Fibroblast of skin of back (primary cell): Measurements from ENCODE around the gene OR10A5. TPM values are rescaled to one million over a fixed set of nuclear protein-coding genes. Genes with fewer than 3 reads are reported as not detected.
"Not testable (repeated sequence)": the region's sequence is repeated elsewhere in the genome, so short reads cannot be mapped to it uniquely, and the experiment has no call there.

Experiments used
- DNase-seq: peaks from one replicate; pipeline ENCODE4 v3.0.0-alpha.2; 2013
- polyA plus RNA-seq, 2 experiments: library from polyadenylated mRNA; unstranded; fragments of 120-200 nt; gene quantifications; one replicate each; pipeline ENCODE4 v1.2.1, GENCODE V29; 2013; ENCODE audit not compliant: insufficient read length in 2 of 2

OR10A5 gene
- not detected for polyA plus RNA-seq (2013, experiment 1 of 2; ENCODE audit: insufficient read length)
- not detected for polyA plus RNA-seq (2013, experiment 2 of 2; ENCODE audit: insufficient read length)

- no peak for DNase-seq
Measured at GRCh38 chr11:6845383-6845782, at the start of gene OR10A5. TSS of gene OR10A5 (plus strand) at chr11:6845683. CDS start at chr11:6845683, 0 bp downstream.

- DNase-seq, result peak; percentile 1
Measured at GRCh38 chr11:6799402-6799801, 46.1 kb upstream of the OR10A5 start, which contains the start of gene OR6A2. TSS of gene OR6A2 (minus strand) at chr11:6799689. CDS start at chr11:6795708, 3,981 bp downstream.

- DNase-seq, result not testable (repeated sequence)
Measured at GRCh38 chr11:6801075-6801474, 44.4 kb upstream of the OR10A5 start.

- DNase-seq, result peak; percentile 43
Measured at GRCh38 chr11:6812390-6813005, 33.0 kb upstream of the OR10A5 start.

- no peak for DNase-seq
Measured at GRCh38 chr11:6813656-6814055, 31.8 kb upstream of the OR10A5 start.

- no peak for DNase-seq
Measured at GRCh38 chr11:6817694-6818093, 27.8 kb upstream of the OR10A5 start.

- DNase-seq, result no peak
Measured at GRCh38 chr11:6818967-6819366, 26.5 kb upstream of the OR10A5 start.

GRCh38 chr11:6824136-6824823, 21.2 kb upstream of the OR10A5 start:
- no peak for DNase-seq

GRCh38 chr11:6825231-6825744, 20.2 kb upstream of the OR10A5 start:
- no peak for DNase-seq

- DNase-seq, result no peak
Measured at GRCh38 chr11:6828103-6828502, 17.4 kb upstream of the OR10A5 start.

GRCh38 chr11:6833356-6833755, 12.1 kb upstream of the OR10A5 start:
- DNase-seq, result no peak

- DNase-seq, result no peak
Measured at GRCh38 chr11:6834021-6834420, 11.5 kb upstream of the OR10A5 start.

- no peak for DNase-seq
Measured at GRCh38 chr11:6841694-6842093, 3.8 kb upstream of the OR10A5 start.

GRCh38 chr11:6843670-6844069, 1.8 kb upstream of the OR10A5 start:
- no peak for DNase-seq

GRCh38 chr11:6844356-6844755, 1.1 kb upstream of the OR10A5 start:
- no peak for DNase-seq

- DNase-seq, result no peak
Measured at GRCh38 chr11:6850526-6850925, 5.0 kb downstream of the OR10A5 start.

GRCh38 chr11:6854801-6855200, 9.3 kb downstream of the OR10A5 start:
- not testable (repeated sequence) for DNase-seq

GRCh38 chr11:6855971-6856541, 10.6 kb downstream of the OR10A5 start:
- DNase-seq, result no peak

GRCh38 chr11:6856871-6857270, 11.4 kb downstream of the OR10A5 start:
- DNase-seq, result no peak

GRCh38 chr11:6862961-6863360, 17.5 kb downstream of the OR10A5 start, which contains the start of gene OR10A2:
TSS of gene OR10A2 (plus strand) at chr11:6863057. CDS start at chr11:6869755, 6,698 bp downstream.
- DNase-seq, result no peak

- peak; percentile 21 for DNase-seq
Measured at GRCh38 chr11:6864438-6864837, 19.0 kb downstream of the OR10A5 start.

GRCh38 chr11:6871278-6871677, 25.8 kb downstream of the OR10A5 start:
- no peak for DNase-seq

- DNase-seq, result no peak
Measured at GRCh38 chr11:6875761-6876160, 30.3 kb downstream of the OR10A5 start.
